ENCODE data around the gene LEF1.

- no peak for TF ChIP-seq USF1 (IDR thresholded peaks at IDR 0.05)
- no peak for TF ChIP-seq RAD21 (IDR thresholded peaks at IDR 0.05; ENCODE audit: low read depth)
- no peak for TF ChIP-seq TCF12 (IDR thresholded peaks at IDR 0.05; ENCODE audit: low read depth)
- no peak for TF ChIP-seq YY1 (IDR thresholded peaks at IDR 0.05; ENCODE audit: low read depth)
- no peak for TF ChIP-seq REST (IDR thresholded peaks at IDR 0.05; ENCODE audit: low read depth)
- no peak for TF ChIP-seq MAX (IDR thresholded peaks at IDR 0.05)
- TF ChIP-seq CREB1 (IDR thresholded peaks at IDR 0.05; ENCODE audit: low read depth): no peak
- no peak for TF ChIP-seq TEAD4 (IDR thresholded peaks at IDR 0.05)
- no peak for TF ChIP-seq EP300 (IDR thresholded peaks at IDR 0.05; ENCODE audit: borderline replicate concordance)
Measured at GRCh38 chr4:108173599-108174057, 4.9 kb upstream of the LEF1 start.
